Aorta (tissue), 5 donors: ENCODE data around the gene HOXD1. TPM values are rescaled to one million over a fixed set of nuclear protein-coding genes. Genes with fewer than 3 reads are reported as not detected.

Experiments
- ATAC-seq: fragments of 200-7000 bp; cut with Tn5 transposase; one replicate; pipeline ENCODE4 v1.9.1; 2022; ENCODE audit warnings: moderate library complexity; ENCODE audit not compliant: low FRiP score
- DNase-seq, 2 donors: peaks; one replicate each; pipeline ENCODE4 v3.0.0-alpha.2; 2020
- H3K27ac ChIP-seq, 2 donors: one replicate each; pipeline ENCODE4 v1.5.1; 2013; ENCODE audit warnings: low read length in 2 of 2, mild to moderate bottlenecking in 2 of 2, moderate library complexity in 2 of 2, control low read depth in 1 of 2, inconsistent platforms in 1 of 2, low read depth in 1 of 2
- H3K27me3 ChIP-seq, 2 donors: one replicate each; pipeline ENCODE4 v1.6.1; 2013; ENCODE audit warnings: control low read depth in 1 of 2, low read length in 1 of 2, mild to moderate bottlenecking in 1 of 2, moderate library complexity in 1 of 2; ENCODE audit not compliant: insufficient read depth in 2 of 2, control insufficient read depth in 1 of 2
- H3K36me3 ChIP-seq, 2 donors: one replicate each; pipeline ENCODE4 v1.6.1; 2013; ENCODE audit warnings: control low read depth in 1 of 2, low read length in 1 of 2, mild to moderate bottlenecking in 1 of 2; ENCODE audit not compliant: insufficient read depth in 2 of 2, control insufficient read depth in 1 of 2
- H3K4me1 ChIP-seq, 2 donors: one replicate each; pipeline ENCODE4 v1.6.1; 2013; ENCODE audit warnings: low read length in 2 of 2, control low read depth in 1 of 2, mild to moderate bottlenecking in 1 of 2, moderate library complexity in 1 of 2; ENCODE audit not compliant: insufficient read depth in 2 of 2, control insufficient read depth in 1 of 2
- H3K4me3 ChIP-seq, 2 donors: one replicate each; pipeline ENCODE4 v1.5.1; 2013; ENCODE audit warnings: low read length in 2 of 2, control low read depth in 1 of 2, mild to moderate bottlenecking in 1 of 2
- H3K9me3 ChIP-seq: one replicate; pipeline ENCODE4 v1.6.1; 2013; ENCODE audit warnings: mild to moderate bottlenecking, low read length; ENCODE audit not compliant: control insufficient read depth
- WGBS, 2 donors: extraction: QIAGEN DNeasy Blood & Tissue Kit; methylation state at CpG; one replicate each; pipeline ENCODE4 v1.1.7; 2013; 5-methylcytosine and 5-hydroxymethylcytosine counted together
- intact Hi-C, 2 donors: fragments of 100-400 bp; cut with DNase I; formaldehyde crosslinking; loops; one replicate each; pipeline versions ENCODE4 v1.14.2 to v1.15.0; 2022
- polyA plus RNA-seq, 2 donors: library from polyadenylated mRNA; stranded (reverse); fragments of 200-250 nt; gene quantifications; one replicate each; pipeline ENCODE4 v1.2.3, GENCODE V29; 2013
- total RNA-seq, 2 donors: library from RNA; stranded (reverse); fragmentation: NEBNext Ultra II Directional; extraction: Animal tissue kit (Norgen Biotek cat#: 25700); gene quantifications; one replicate each; pipeline ENCODE4 v1.2.1, GENCODE V29; 2021
- donor health status: healthy with polysubstance abuse.
- donor health status: Bipolar disorder and iron deficiency.
- donor health status: DM: no; HTN: no; CAD: no.
- donor health status: DM: no; HTN: no; CAD: no.
- donor health status: DM: yes; HTN: yes; CAD: no.

HOXD1 gene
- total and polyA plus RNA-seq, 4 donors: 0.31 to 2.2 (median 1.1) TPM

DNA sequence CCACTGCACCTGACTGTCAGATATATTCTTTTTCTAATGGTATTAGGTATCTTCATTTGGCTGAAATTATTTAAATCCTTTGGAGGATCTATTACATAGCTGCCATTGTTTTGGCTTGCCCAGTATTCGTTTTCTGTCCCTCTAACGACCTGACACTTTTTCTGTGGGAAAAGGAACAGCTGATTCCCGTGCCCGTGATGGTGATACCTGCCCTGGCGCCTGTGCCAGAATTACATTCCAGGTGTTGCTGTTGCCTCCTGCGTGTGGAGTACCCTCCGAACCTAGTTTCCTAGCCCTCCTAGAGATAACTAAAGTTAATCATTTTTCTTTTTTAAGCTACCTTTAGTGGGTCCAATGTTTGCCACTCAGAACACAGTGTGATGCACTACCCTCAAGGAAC, 14.0 kb downstream of the HOXD1 start:
- ATAC-seq: no peak
- DNase-seq: no peak
- H3K36me3 ChIP-seq: no peaks in the 10 kb centered on the region
- H3K27ac ChIP-seq: no peak overlapping the region
- intact Hi-C loops: no loop called here
- WGBS, 2 donors: 88 to 91% methylated on average over 7 of the region's 7 CpGs
- H3K9me3 ChIP-seq: peaks cover 6% of the 10 kb centered on the region
- H3K27me3 ChIP-seq: peaks cover 0 to 1% of the 10 kb centered on the region in 2 donors
- H3K4me3 ChIP-seq: no peak overlapping the region
- no peaks in the 10 kb centered on the region for H3K4me1 ChIP-seq

GRCh38 chr2:176205126-176205525, 16.7 kb downstream of the HOXD1 start:
- DNase-seq: no peak
- 80 to 88% methylated on average over 1 of the region's 1 CpG for WGBS, 2 donors
- no peak for ATAC-seq

DNA sequence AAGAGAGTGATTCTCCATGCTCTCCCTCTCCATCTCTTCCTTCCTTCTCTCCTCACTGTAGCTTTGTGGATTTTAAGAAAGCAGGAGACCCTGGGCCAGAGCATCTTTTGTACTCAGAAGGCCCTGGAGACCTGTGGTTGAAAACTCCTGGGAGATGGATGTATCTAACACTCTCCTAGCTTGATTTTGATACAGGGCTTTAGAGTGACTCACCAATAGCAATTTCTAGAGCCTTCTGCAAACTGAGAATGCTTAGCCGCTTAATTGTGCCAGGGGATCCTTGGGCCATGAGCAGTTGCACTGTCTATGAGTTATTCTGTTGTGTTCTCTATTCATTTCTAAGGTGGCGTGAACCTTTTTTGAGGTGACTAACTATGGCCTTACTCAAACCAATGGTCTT, 17.7 kb downstream of the HOXD1 start:
- Histone ChIP-seq H3K27ac (no peak overlapping the region), H3K4me1 (no peaks in the 10 kb centered on the region), H3K27me3 (no peaks in the 10 kb centered on the region), H3K36me3 (no peaks in the 10 kb centered on the region), H3K9me3 (peaks cover 6% of the 10 kb centered on the region), H3K4me3 (no peak overlapping the region)
- WGBS, 2 donors: 95 to 96% methylated on average over 2 of the region's 2 CpGs
- DNase-seq: no peak
- intact Hi-C loops: no loop called here
- ATAC-seq: no peak

More at GRCh38 chr2:176205126-176205525, 16.7 kb downstream of the HOXD1 start:
- H3K27me3 ChIP-seq: peaks cover 0 to 1% of the 10 kb centered on the region in 2 donors
- no peak overlapping the region for H3K4me3 ChIP-seq
- H3K9me3 ChIP-seq: peaks cover 6% of the 10 kb centered on the region
- no peaks in the 10 kb centered on the region for H3K36me3 ChIP-seq
- H3K27ac ChIP-seq: no peak overlapping the region
- intact Hi-C loops: no loop called here
- H3K4me1 ChIP-seq: no peaks in the 10 kb centered on the region

DNA sequence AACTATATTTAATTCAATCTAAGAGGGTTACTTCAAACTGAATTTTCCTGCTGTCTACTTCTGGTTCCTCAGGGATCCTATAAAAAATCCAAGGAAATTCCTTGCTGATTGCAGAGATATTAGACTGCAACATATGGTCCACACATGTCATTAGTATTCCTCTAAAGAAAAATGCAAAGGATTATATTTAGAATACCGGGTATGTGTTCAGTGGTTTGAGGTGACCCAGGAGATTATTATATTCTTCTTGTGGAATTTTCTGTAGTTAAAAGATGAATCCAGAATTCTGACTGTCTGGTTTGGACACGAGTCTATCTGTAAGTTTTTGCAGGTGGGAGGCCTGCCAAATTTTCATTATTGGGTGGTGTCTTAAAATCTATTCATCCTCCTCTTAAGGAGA, 18.2 kb downstream of the HOXD1 start:
- Histone ChIP-seq H3K27ac (no peak overlapping the region), H3K4me1 (no peaks in the 10 kb centered on the region), H3K4me3 (no peak overlapping the region), H3K27me3 (no peaks in the 10 kb centered on the region), H3K36me3 (no peaks in the 10 kb centered on the region), H3K9me3 (peaks cover 6% of the 10 kb centered on the region)
- intact Hi-C loops: no loop called here
- DNase-seq (no peak), ATAC-seq (no peak)
- 19 to 40% methylated on average over 2 of the region's 2 CpGs for WGBS, 2 donors

GRCh38 chr2:176211110-176211509, 22.6 kb downstream of the HOXD1 start:
- DNase-seq (no peak), ATAC-seq (no peak)
- Histone ChIP-seq H3K36me3 (no peaks in the 10 kb centered on the region), H3K27me3 (no peaks in the 10 kb centered on the region), H3K27ac (no peak overlapping the region), H3K9me3 (no peaks in the 10 kb centered on the region), H3K4me3 (no peak overlapping the region), H3K4me1 (no peaks in the 10 kb centered on the region)
- WGBS, 2 donors: 83 to 86% methylated on average over 1 of the region's 1 CpG
- intact Hi-C loops: no loop called here

DNA sequence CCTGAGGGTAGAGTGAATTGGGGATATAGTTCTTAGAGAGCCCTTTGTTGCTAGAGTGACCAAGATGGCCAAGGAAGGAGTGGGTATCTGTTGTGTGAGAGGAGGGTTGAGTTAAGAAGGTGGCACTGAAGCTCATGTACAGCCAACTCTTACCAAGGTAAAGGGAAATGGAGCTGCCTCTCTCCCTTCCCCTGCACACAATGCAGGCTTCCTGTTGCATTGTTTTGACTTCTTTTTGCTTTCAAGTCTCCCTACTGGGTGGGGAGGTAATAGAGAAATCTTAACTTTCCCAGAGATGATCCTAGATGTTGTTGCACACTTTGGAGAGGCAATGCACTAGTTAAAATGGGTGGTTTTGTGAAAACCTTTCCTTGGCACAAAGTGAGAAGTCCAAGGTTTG, 23.8 kb downstream of the HOXD1 start:
- DNase-seq (no peak), ATAC-seq (no peak)
- Histone ChIP-seq H3K27me3 (no peaks in the 10 kb centered on the region), H3K4me3 (no peak overlapping the region), H3K9me3 (no peaks in the 10 kb centered on the region), H3K4me1 (no peaks in the 10 kb centered on the region), H3K27ac (no peak overlapping the region), H3K36me3 (no peaks in the 10 kb centered on the region)
- intact Hi-C loops: no loop called here

GRCh38 chr2:176213406-176213805, 24.9 kb downstream of the HOXD1 start:
- Histone ChIP-seq H3K36me3 (no peaks in the 10 kb centered on the region), H3K27me3 (no peaks in the 10 kb centered on the region), H3K9me3 (no peaks in the 10 kb centered on the region), H3K27ac (no peak overlapping the region), H3K4me3 (no peak overlapping the region), H3K4me1 (no peaks in the 10 kb centered on the region)
- ATAC-seq (no peak), DNase-seq (no peak)
- WGBS, 2 donors: 6 to 19% methylated on average over 1 of the region's 1 CpG
- intact Hi-C loops: no loop called here

DNA sequence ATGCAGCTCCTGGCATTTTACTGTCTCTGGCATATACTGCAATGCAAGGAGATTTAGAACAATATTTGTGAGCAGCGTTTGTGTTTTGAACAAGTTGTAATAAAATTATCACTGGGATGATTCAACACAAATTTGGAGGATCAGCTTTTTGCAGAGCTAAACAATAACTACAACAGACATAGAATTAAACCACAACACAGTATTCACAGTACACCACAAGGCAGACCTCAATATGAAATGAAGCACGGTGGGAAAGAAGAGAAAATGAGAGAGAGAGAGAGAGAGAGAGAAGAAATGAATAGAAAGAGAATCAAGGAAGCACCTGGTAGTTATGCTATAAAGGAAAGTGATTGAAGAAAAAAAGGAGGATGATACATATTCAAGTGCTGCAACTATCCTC, 39.4 kb downstream of the HOXD1 start:
- 63 to 81% methylated on average over 2 of the region's 2 CpGs for WGBS, 2 donors
- no peak for ATAC-seq
- no peaks in the 10 kb centered on the region for H3K27me3 ChIP-seq

DNA sequence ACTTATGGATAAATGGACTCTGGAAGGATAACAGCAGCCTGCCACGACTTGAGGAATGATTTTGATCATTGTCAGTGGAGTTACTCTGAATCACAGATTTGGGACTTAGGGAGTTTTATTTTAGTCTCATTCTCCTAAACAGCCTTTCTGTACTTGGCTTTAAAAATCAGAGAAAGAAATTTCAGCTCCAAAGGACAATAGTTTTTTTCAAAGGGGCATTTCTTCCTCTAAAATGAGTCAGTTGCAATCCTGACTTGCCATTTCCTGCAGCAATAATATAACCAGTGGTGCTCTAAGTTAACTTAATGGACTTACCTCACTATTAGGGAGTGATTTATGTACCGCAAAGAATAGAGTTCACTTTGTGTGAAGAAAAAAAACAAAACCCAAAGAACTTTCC, 45.7 kb downstream of the HOXD1 start:
- Histone ChIP-seq H3K9me3 (no peaks in the 10 kb centered on the region), H3K27ac (no peak overlapping the region), H3K27me3 (no peaks in the 10 kb centered on the region), H3K4me3 (no peak overlapping the region), H3K4me1 (no peaks in the 10 kb centered on the region), H3K36me3 (no peaks in the 10 kb centered on the region)
- no peak for ATAC-seq
- WGBS, 2 donors: 48 to 49% methylated on average over 2 of the region's 2 CpGs
- DNase-seq: no peak
- intact Hi-C loops: no loop called here

More for the DNA sequence above, 39.4 kb downstream of the HOXD1 start:
- no peaks in the 10 kb centered on the region for H3K9me3 ChIP-seq
- H3K36me3 ChIP-seq: no peaks in the 10 kb centered on the region
- DNase-seq: no peak
- no peaks in the 10 kb centered on the region for H3K4me1 ChIP-seq
- intact Hi-C loops: no loop called here
- no peak overlapping the region for H3K4me3 ChIP-seq
- no peak overlapping the region for H3K27ac ChIP-seq
